Measurements from ENCODE around the gene RNASEH2A. TPM values are rescaled to one million over a fixed set of nuclear protein-coding genes. Genes with fewer than 3 reads are reported as not detected.

Gene RNASEH2A
- total RNA-seq, 1 donor from 2014 or later, result 10.8 TPM

DNA sequence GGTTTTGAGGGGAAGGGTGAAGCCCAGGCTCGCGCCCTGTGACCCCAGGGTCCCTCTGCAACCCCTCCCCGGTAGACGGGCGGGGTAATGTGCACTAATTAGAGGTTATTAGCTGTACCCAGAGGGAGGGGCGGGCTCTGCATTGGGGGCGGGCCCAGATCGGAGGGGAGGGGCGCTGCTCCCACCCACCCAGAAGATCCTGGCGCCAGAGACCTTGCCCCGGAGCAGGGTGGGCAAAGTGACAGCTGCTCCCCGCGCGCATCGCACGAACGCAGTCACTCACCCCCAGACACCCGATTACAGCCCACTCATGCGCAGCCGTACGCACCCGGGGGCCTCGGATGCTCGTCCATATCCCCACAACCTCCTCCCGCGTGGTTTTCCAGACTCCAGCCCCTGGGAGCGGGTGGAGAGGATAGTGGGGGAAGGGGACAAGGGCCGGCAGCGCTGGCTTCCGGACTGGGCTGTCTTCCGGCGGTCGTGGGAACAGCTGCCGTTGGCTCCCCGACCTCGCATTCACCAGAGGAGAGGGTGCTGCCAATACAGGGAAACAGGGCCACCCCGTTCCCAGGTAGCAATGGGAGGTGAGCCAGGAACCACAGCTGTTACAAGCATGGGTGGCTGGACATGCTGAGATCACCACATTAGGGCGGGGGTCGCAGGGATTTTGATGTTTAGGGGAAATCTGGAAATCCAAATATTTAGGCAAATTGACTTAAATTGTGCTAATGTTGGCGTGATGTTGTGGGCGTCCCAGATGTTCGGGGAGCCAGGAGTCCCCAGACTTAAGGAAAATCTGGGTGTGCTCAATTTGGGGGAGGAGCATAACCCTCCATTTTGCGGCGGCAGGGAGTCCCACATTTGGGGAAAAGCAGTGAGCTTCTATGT, 28.1 kb upstream of the RNASEH2A start:
- Histone ChIP-seq H3K27ac (peak overlapping the region; percentile 94), H3K36me3 (no peaks in the 10 kb centered on the region), H3K9me3 (no peaks in the 10 kb centered on the region), H3K27me3 (no peaks in the 10 kb centered on the region), H3K4me3 (peak overlapping the region; percentile 56 to 85), H3K4me1 (peaks cover 51% of the 10 kb centered on the region)
- no peak for DNase-seq (ENCODE audit: extremely low spot score in 2 of 2)
- no peak for TF ChIP-seq CTCF (IDR thresholded peaks at IDR 0.05)
- peak in 1 of 2 donors; percentile 77 for TF ChIP-seq POLR2AphosphoS5 (IDR thresholded peaks at IDR 0.05; ENCODE audit: insufficient read depth in 1 of 2, low read depth in 1 of 2)
- TF ChIP-seq POLR2A (IDR thresholded peaks at IDR 0.05), result peak in 1 of 2 donors; percentile 4
- intact Hi-C loops (cut with DNase I), result loop anchor here (1.0 kb wide), 1 partner anchor 18 kb away; no protein-coding TSS in a partner anchor

DNA sequence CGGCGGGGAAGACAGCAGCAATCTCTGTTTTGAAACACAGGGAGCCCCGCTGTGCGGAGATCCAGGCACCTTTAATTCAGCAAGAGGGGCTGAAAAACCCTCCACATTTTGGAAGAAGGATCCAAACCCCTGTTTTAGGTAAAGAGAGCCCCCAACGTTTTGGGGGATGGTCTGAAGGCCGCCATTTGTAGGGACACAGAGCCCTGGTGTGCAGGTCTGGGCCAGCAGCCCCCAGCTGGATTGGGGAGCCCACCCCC, 27.6 kb upstream of the RNASEH2A start:
- H3K4me3 ChIP-seq, result peak overlapping the region; percentile 56 to 85
- no peaks in the 10 kb centered on the region for H3K9me3 ChIP-seq
- H3K27me3 ChIP-seq, result no peaks in the 10 kb centered on the region
- TF ChIP-seq CTCF (IDR thresholded peaks at IDR 0.05) (no peak), POLR2A (IDR thresholded peaks at IDR 0.05) (no peak), POLR2AphosphoS5 (IDR thresholded peaks at IDR 0.05; ENCODE audit: insufficient read depth in 1 of 2, low read depth in 1 of 2) (no peak)
- DNase-seq (ENCODE audit: extremely low spot score in 2 of 2), result no peak
- peak overlapping the region; percentile 94 for H3K27ac ChIP-seq
- peaks cover 57% of the 10 kb centered on the region for H3K4me1 ChIP-seq
- intact Hi-C loops (cut with DNase I), result loop anchor here (1.0 kb wide), 1 partner anchor 17 kb away; no protein-coding TSS in a partner anchor
- H3K36me3 ChIP-seq, result no peaks in the 10 kb centered on the region

GRCh38 chr19:12779162-12779993, 27.0 kb upstream of the RNASEH2A start:
- Histone ChIP-seq H3K9me3 (no peaks in the 10 kb centered on the region), H3K36me3 (no peaks in the 10 kb centered on the region), H3K27me3 (no peaks in the 10 kb centered on the region), H3K4me3 (peak overlapping the region; percentile 56 to 85), H3K27ac (peak overlapping the region; percentile 94), H3K4me1 (peaks cover 62% of the 10 kb centered on the region)
- no peak for DNase-seq (ENCODE audit: extremely low spot score in 2 of 2)
- intact Hi-C loops (cut with DNase I), result no loop called here
- TF ChIP-seq CTCF (IDR thresholded peaks at IDR 0.05), result no peak
- peak in 1 of 2 donors; percentile 52 for TF ChIP-seq POLR2AphosphoS5 (IDR thresholded peaks at IDR 0.05; ENCODE audit: insufficient read depth in 1 of 2, low read depth in 1 of 2)
- TF ChIP-seq POLR2A (IDR thresholded peaks at IDR 0.05), result no peak

GRCh38 chr19:12782174-12782423, 24.3 kb upstream of the RNASEH2A start:
- H3K9me3 ChIP-seq, result no peaks in the 10 kb centered on the region
- DNase-seq (ENCODE audit: extremely low spot score in 2 of 2), result no peak
- H3K27ac ChIP-seq, result peak overlapping the region; percentile 97
- intact Hi-C loops (cut with DNase I), result no loop called here
- H3K4me3 ChIP-seq, result peak overlapping the region; percentile 45 to 59
- no peaks in the 10 kb centered on the region for H3K27me3 ChIP-seq
- TF ChIP-seq POLR2AphosphoS5 (IDR thresholded peaks at IDR 0.05; ENCODE audit: insufficient read depth in 1 of 2, low read depth in 1 of 2), result peak in 1 of 2 donors; percentile 16
- no peak for TF ChIP-seq POLR2A (IDR thresholded peaks at IDR 0.05)
- H3K36me3 ChIP-seq, result no peaks in the 10 kb centered on the region
- peaks cover 73% of the 10 kb centered on the region for H3K4me1 ChIP-seq

DNA sequence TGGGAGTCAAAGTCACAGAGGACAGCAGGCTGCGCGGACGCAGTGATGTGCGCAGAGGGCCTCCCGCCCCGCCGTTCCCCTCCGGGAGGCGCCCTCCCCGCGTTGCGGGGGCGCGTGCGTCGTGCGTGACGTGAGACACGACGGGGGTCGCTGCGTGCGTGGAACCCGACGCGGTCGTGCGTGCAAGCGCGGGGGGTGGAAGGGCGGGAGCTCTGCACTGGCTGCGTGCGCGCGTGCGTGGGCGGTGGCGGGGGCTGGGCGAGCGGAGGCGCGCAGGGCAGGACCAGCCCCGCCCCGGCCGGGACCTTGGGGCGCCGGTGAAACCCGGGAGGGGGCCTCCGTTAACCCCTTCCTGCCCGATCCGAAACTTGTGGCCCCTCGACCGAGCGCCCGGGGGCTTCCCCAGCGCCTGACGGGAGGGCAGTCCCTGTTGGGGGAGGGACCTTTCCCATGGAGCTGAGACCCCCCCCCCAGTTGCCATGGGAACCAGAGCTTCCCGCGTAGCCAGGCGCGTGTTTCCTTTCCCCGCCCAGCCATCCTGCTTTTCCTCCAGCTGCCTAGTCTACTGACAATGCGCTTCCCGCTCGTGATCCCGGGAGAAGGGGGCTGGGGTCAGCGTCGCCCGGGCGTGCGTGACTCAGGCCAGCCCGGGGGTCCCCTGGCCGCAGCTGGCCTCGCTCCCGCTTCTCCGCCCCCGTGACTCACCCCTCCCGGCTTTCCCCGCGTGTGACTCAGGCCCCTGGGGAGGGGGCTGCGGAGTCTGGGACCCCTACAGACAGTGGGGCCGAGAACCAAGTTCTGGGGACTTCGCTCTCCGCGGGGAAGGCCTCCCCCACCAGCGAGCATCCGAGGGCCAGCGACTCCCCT, 23.7 kb upstream of the RNASEH2A start:
- H3K4me1 ChIP-seq, result peaks cover 75% of the 10 kb centered on the region
- intact Hi-C loops (cut with DNase I), result no loop called here
- H3K27me3 ChIP-seq, result no peaks in the 10 kb centered on the region
- H3K36me3 ChIP-seq, result no peaks in the 10 kb centered on the region
- DNase-seq (ENCODE audit: extremely low spot score in 2 of 2), result no peak
- TF ChIP-seq CTCF (IDR thresholded peaks at IDR 0.05) (no peak), POLR2A (IDR thresholded peaks at IDR 0.05) (peak in 1 of 2 donors; percentile 56), POLR2AphosphoS5 (IDR thresholded peaks at IDR 0.05; ENCODE audit: insufficient read depth in 1 of 2, low read depth in 1 of 2) (peak; percentile 21 to 85)
- H3K4me3 ChIP-seq, result peak overlapping the region; percentile 45 to 59
- peak overlapping the region; percentile 97 for H3K27ac ChIP-seq
- no peaks in the 10 kb centered on the region for H3K9me3 ChIP-seq
